Measurements from ENCODE around the gene CACNA2D3.
A peak's percentile ranks its signal among the peaks of the same experiment; 100 is the strongest.

CACNA2D3 gene

DNA sequence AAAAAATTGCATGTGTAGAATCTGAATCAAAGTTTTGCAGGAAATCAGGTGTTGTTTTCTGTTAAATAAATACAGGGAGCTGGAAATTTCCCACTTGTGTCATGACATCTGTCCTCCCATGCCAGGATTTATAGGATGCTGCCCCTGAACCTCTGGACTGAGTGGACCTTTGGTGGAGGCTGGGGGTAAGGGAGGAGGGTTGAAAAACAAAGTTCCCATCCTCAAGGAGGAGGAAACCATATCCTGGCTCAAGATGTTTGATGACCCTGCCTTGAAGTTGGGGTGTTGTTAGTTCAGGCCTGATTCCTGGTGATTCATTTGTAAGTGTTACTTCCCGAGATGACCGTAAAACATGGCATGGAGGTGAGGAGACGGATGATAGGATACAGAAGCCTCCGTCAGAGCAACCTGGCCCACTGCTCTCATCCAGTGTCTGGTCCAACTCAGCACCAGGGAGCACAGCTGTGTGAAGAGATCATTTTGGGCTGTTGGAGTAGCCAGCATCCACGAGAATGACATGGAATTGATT, 223.6 kb downstream of the CACNA2D3 start:
- no peak for DNase-seq

DNA sequence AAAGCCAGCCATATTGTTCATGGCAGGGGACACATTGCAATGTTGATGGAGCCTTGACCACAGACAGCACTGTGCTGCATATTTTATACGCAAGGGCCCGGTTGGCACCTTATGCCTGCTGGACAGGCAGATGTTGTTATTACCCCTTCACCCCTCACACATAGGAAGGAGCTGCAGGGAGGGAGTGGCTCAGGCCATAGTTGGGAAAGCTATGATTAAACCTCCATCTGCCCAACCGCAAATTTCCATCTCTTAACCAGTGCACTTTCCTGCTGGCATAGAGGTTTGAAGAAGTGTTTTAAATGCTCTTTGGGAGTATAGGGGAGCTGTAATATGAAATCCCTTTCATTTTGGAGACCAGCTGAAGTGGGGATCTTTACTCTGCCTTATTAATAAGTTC, 224.7 kb downstream of the CACNA2D3 start:
- no peak for DNase-seq

DNA sequence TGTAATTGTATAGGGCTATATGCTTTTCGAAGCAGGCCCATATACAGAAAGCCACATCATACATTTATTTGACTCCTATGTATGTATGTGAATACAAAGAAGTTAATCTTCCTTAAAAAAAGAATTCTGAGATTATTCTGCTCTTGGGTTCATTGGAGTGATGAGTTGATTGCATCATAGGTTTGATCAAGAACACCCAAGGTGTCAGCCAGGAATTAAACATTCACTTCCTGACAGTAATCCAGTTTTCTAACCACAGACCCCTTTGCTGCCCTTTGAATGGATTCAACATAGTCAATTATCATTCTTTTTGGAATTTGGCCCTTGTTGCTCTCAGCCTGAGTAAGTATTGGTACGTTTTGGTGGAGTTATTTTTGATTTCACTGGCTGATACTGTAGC, 225.6 kb downstream of the CACNA2D3 start:
- no peak for DNase-seq

DNA sequence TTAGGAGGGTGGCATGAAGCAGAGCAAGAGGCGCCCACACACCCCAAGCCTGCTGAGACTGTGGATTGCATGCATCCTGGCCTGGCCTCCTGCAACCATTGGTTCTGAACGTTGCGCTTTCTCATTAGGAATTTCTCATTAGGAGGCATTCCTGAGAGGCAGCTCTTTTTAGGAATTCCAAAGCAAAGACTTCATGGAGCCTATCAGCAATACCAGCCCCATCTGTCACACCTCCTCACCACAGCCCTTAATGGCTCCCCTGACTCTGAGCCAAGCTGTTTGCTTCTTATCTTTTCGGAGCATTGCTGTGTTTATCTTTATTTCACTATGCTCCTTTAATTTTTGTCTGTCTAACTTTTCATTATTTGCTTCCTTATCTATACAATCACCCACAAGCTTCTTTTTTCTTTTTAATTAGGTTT, 226.9 kb downstream of the CACNA2D3 start:
- no peak for DNase-seq

DNA sequence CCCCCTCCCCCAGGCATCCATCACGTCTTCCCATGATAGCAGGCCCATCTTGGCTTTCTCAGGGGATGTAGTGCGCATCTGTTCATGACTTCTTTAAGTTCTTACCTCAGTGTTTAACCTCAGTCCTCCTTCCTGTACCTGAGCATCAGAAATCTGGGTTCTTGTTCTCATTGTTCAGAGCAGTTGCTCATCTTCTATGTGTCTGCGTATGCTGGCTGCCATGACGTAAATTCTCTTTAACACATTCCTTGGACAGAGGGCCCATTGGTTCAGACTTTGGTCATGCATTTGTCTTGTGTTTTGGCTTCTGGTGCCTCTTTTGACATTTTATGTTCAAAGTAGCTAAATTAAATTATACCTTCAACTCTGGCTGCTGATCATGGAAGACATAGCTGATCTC, 227.3 kb downstream of the CACNA2D3 start:
- no peak for DNase-seq

DNA sequence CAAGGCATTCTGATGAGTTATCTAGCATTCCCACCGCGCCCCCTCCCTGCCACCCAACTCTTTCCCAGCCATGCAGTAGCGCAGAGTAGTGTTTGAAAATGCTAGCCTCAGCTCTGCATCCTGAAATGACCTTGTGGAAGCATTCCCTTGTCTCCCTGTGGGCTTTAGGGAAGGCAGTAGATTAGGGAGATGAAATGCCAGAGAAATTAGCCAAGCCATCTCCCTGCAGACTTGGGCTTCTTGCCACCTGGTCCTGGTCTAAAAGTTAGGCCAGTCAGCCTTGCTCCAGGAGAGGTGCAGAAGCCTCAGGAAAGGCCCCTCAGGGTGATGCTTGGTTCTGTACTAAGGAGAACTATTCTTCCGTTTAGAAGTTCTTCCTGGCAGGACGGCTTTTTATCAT, 231.2 kb downstream of the CACNA2D3 start:
- DNase-seq, result no peak

DNA sequence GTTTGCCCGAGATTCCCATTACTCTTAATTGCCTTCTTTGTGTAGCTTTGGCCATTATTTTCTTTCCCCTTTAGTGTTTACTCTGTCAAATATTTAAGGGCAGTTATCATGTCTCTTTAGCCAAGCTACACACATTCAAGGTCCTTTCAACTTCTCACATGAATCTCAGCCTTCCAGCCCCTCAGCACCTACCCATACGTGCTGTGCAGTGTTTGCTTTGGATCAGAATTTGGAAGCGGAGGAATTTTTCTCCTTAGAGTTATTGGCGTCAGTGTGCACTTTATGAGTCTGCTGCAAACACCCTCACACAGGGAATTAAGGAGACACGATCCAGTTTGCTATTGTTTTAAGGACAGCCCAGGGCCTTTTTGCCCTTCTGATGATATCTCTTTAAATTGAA, 231.6 kb downstream of the CACNA2D3 start:
- DNase-seq, result no peak

DNA sequence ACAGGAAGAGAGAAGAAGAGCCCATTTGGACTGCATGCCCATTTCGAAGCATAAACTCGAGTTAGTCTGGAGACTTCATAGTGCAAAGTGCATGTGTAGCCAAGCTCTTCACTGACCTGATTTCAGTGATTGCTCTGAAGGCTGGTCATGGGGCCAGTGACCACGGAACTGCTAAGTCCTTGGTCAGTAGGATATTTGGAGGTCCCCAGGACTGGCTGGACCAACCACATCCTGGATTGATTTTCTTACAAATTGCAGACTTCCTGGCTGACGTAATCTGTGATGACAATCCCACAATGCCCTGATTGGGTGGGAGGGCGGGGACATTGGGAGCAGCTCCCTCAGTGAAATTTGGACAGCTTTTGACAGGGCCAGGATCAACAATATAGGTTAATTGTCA, 233.4 kb downstream of the CACNA2D3 start:
- DNase-seq, result no peak

DNA sequence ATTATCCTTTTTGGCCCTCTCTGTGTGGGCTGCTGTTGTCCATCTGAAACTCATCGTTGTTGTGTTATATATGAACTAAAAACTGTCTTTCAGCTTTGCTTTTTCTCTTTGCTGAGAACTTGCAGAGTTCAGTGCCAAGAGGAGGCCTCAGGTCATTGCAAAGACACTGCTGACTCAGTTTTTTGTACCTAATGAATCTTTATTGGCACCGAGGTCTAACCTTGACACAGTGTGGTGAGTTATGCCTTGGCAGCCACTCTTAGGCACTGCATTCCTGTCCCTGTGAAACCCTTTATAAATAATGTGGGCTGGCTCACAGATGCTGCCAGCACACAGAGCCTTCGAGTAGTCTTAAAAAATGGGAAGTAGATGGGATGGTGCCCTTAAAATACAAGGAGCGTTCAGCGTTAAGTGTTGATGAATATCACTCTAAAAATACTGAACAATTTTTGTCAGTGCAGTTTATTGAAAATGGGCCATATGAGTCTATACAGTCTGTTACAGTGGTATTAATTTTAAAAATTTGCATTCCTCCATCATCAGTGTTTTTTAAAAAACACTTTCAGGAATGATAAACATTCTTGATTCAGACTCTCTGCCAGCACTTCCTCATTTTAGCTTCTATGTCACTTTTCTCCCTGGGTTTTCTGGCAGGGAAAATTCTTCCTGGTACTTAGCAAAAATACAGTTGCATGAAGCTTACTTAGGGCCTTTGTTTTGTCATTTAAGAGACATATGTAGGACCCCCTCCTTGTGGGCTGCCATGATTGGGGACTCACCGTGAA, 234.1 kb downstream of the CACNA2D3 start:
- no peak for DNase-seq

DNA sequence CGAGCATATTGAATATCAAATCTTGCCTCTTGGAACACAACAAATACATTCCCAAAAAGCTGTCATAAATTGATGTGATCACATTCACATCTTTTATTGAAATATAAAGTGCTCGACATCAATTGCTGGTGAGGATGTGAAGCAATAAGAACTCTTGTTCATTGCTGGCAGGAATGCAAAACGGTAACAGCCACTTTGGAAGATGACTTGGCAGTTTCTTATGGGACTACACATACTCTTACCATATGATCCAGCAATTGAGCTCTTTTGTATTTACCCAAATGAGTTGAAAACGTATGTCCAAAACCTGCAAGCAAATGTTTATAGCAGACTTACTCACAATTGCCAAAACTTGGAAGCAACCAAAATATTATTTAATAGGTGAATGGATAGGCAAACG, 234.9 kb downstream of the CACNA2D3 start:
- DNase-seq, result no peak

DNA sequence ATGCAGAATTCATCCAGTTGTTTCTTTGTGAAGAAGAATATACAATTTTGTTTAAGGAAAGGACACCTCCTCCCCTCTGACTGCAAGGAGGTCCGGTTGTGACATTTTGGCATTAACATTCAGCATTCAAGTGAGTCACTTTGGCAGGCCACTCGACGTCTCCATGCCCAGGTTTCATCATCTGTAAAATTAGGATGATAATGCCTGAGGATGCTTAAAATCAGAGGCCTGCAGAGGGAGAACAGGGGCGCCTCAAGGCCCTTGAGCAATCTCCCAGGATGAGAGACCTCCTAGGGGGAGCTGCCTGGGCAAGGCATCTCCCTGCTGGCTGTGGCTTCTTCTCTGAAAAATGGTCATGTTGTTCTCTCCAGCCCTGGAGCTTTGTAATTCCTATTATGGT, 236.0 kb downstream of the CACNA2D3 start:
- DNase-seq, result no peak

DNA sequence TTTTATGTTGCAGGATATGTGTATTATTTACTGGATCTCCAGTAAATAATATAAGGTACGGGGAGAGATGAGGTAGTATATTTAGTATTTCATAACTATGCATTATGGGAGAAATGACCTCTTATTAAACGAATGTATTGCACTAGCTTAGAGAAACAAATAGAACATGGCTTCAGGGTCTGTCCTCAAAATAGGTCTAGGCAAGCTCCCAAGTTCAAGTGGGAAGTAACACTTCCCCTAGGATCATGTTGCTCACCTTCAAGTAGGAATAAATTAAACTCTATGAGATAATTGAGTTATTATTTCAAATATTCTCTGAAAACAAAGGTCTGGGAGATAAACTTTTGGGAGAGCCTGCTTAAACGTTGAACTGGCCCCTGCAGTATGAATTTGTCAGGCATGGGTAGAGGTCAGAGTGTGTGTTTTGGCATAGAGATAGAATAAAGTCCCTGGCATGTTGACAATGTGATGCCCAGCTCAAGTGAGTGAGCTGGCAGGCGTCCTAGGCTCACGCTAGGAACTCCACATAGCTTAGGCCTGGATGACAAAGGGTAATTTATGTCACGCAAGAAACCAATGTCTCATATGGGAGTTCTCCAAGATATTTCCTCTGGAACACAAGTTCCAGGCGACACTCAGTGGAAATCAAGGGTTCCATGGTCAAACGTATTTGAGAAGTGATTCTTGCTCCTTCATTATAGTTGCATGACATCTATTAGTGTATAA, 236.8 kb downstream of the CACNA2D3 start:
- peak; percentile 76 for DNase-seq

DNA sequence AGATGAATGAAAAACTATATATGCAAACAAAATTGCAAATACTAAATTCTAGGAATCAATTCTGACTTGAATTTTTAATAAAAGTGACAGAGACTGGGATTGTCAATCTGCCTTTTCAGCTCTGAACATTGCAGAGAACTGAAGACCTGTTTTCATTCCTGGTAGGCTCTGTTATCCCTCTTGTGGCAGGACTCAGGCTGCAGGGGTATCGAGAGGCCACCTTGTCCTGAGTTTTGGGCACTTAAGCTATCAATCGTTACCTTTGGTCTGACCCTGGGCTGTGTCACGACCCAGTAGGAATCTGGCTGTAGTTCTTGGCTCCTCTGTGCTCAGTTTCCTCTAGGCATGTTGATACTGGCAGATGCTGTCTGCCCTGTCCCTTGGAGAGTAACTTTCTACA, 238.0 kb downstream of the CACNA2D3 start:
- DNase-seq, result no peak

DNA sequence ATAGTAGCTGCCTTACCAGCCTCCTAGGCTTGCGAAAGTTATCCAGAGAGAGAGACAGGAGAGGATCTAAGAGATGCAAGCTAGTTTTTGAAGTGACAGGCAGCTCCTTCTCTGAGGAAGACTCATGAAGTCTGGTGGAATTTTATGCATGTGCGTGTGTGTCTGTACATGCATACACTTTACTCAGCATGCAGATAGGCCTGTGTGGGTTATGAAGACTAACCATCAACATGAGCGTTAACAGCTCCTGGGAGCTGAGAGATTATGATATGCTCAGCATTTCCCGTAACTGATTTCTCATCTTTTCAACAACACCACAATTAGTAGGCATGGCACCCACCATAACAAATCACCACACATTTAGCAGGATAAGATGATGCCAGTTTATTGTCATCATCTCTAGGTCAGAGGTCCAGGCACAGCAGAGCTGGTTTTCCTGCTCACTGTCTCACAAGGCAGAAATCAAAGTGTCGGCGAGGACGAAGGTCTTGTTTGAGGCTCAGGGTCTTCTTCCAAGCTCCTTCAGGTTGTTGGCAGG, 239.5 kb downstream of the CACNA2D3 start:
- DNase-seq, result no peak

DNA sequence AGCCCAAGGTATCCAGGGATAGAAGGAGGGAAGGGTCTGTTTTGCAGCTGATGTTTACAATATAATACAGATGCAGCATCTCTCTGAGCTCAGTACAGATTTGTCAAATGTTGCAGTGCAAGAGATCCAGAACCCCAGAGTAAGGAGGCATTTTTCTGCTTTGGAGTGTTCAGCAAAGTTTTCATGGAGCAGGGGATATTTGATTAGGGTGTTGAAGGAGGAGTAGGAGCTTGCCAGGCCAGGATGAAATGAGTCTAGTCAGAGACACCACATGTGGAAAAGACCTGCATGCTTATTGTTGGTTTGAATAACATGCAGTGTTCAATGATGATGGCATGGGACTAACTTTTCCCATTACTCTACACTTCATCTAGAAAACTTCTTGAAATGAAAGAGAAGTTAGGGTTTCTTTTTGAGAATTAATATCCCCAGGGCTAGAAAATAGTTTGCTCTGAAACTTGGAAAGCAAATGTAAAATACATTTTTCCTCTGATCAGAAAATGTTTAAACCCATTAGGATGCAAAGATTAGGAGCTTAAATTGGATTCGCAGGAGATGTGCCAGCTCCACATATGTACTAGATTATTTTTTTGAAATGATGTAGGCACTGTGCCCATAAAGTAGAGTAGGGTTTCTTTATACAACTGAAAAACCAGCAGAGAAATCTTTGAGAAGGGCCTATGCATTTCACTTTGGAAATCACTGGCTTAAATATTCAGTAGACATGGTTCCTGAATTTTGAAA, 243.8 kb downstream of the CACNA2D3 start:
- no peak for DNase-seq

DNA sequence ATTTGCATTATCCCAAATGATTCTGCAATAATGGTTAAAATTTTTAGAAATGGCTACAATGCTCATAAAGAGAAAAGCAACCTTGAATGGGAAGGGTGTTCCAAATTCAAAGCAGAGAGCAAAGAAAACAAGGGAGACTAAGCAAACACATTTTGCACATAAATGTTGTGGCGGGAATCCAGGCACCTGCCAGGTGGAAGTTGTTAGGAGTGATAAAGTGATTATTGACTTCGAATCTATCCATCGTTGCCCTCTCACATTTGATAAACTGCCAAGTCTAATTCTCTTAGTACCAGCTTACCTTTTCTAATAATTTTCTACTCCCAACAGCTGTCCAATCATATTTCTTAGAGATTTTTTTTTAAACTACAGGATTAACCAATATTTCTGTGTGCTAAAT, 244.5 kb downstream of the CACNA2D3 start:
- DNase-seq, result peak; percentile 79

DNA sequence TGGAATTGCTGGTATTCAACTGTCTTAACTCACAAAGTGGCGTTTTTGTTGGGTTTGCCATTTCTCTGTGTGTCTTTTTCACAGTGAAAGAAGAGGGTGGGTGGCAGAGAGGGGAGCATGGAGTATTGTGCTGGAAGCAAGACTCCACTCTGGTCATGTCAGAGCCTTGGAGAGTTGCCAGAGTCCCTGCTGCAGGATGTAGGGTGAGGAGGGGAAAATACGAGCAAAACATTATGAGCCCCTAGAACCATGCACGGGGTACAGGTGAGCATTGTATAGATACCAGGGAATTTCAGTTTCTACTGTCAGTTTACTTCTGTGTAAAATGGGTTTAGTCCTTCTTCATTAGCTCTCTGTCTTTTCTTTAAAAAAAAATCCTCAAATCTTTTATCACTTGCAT, 249.9 kb downstream of the CACNA2D3 start:
- peak; percentile 25 for DNase-seq

DNA sequence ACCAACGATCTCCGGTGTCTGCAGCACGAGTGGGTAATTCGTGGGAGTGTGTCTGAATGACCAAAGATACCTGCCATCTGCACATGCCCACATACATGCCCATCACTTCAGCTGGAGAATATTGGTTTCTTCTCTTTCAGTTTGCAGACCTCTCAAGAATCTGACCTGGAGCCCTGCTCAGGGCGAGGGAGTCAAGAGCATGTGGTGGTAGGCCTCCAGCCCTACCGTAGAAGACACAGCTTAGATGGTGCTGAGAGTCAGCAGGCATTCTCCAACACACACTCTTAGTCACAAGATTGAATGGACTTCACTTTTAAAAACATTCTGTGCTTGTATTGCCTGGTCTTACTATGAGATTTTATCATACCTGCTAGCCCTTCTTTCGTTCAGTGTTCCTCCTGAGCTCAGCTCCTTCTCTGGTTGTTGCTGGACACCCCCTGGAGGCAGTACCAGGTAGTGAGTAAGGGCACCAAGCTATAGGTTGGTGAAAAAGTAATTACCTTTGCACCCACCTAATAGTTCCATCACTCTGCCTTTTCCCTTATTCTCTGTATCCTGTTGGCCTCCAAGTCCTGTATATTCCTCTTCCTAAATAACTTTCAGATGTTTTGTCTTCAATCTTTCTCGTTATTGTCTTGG, 252.0 kb downstream of the CACNA2D3 start:
- peak; percentile 8 for DNase-seq

DNA sequence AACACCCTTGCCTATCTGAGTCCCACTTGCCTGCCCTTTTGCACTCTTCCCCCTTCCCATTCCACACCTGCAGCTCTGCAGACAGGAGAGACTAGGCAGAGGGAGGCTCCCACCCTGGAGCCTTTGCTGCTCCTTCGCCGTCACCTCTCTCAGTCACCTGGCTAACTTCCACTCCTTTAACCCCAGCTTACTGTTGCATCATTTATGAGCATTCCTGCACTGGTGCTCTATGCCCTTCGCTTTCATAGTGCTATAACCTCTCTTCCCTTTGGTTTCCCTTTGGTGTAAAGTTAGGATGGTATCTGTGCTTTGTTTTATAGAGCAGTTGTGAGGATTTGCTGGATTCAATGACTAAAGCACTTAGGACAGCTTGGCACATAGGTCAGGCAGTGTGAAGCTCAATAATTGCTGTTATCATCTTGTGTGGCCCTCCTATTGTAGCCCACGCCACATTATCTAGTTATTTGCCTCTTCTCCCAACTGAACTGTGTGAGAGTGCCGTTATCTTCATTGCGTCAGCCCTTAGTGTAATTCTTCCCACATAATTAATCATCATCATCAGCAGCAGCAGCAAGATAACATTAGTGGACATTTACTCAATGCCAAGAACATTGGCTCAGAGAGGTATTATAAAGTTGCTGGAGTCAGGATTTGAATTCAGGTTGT, 253.9 kb downstream of the CACNA2D3 start:
- no peak for DNase-seq

DNA sequence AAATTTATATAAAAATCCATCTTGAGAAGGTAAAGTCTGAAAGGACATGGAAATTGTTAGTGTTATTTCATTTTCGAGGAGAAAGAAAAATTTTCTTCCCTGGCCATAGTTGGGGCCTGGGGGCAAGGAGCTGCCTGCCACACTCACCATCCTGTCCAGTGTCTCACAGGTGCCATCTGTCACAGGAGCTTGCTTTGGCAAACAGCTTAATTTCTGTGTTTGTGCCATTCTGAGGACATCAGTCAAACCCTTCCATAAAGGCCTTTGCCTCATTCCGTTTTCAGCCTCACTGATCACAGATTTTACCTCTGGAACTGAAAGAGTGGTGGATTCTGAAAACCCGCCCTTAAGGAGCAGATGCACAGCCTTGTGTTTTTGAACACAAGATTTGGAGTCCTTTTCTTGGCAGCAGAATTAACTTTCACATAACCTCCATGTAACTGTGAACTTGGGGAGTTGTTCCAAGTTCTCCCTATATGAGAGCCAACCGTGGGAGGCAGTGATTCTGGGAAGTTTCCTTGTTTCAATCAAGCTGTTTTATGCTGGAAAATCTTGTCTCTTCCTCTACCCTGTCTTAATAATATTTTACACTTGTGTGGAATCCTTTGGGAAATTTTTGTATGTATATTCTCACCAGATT, 254.7 kb downstream of the CACNA2D3 start:
- DNase-seq, result no peak

DNA sequence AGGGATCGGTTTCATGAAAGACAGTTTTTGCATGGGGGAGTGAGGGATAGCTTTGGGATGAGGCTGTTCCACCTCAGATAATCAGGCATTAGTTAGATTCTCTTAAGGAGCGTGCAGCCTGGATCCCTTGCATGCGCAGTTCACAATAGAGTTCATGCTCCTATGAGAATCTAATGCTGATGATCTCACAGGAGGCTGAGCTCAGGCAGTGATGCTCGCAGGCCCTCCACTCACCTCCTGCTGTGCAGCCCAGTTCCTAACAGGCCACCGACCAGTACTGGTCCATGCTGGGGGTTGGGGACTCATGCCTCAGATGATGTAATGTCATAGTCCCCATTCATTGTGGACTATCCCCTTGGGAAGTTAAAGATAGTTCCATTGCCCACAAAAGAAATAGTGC, 255.8 kb downstream of the CACNA2D3 start:
- DNase-seq, result no peak

DNA sequence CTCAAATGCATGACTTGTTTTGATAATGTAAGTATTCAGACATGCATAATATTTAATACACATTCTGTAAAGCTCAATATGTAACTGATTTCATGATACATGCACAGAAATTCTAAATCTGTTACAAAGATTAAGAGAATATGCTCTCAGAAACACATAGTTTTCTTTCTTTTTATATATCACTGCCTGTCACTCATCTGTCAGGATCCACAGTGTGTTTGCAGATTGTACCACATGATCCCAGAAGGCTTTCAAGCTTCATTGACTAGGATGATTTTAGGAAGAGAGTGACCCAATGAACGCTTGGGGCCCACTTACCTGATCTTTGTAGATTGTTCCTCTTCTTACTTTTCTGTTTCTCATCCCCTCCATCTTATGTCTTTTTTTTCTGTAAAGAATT, 261.9 kb downstream of the CACNA2D3 start:
- DNase-seq, result no peak

Data from NCI-H1092 (cell line).